ENCODE results near the gene ERF. TPM values are rescaled to one million over a fixed set of nuclear protein-coding genes. Genes with fewer than 3 reads are reported as not detected.
A peak's percentile ranks its signal among the peaks of the same experiment; 100 is the strongest.

ERF gene
- polyA plus RNA-seq, 1 of the 3 experiments (the other 2 are of a cell fraction) = 89.6 TPM

DNA sequence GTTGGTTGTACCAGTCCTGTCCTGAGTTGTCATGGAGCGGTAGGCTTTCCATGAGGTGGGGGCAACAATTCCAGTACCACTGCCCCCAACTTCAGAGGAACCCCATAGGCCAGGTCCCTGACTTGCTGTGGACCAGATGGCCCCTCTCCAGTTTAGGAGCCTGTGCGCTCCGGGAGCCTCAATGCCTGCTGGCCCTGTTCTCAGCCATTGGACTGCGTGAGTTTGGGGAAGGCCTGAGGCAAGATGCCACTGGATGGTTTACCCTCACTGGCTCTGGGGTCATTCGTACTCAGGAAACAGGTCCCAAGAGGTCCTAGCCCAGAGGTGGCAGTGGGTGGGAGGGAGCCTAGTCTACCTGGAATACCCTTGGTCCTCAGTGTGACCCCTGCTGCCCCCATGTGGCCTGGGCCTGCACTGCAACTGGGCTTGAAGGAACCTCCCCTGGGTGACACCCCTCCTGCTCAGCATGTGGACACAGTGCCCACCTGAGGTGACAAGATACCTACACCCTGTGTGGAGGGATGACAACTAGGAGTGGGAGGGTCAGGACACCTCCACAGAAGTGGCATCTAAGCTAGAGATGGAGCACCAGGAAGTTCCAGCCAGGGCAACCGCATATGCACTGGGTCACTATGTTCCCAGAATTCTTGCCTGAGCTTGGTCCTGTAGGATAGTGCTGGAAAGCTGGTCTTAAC, 41.0 kb upstream of the ERF start (continued):
- TF ChIP-seq IRF3 (IDR thresholded peaks at IDR 0.05; ENCODE audit: low read depth, low read length) = no peak
- no peak for TF ChIP-seq MEF2A (IDR thresholded peaks at IDR 0.05; ENCODE audit: borderline replicate concordance, low read depth)
- TF ChIP-seq GABPA (IDR thresholded peaks at IDR 0.05; ENCODE audit: low read depth) = no peak

GRCh38 chr19:42295342-42295741, 40.4 kb upstream of the ERF start:
- WGBS (ENCODE audit: low lambda C conversion rate) = 72% methylated on average over 5 of the region's 5 CpGs

More at GRCh38 chr19:42295342-42295741, 40.4 kb upstream of the ERF start:
- H3K9ac ChIP-seq = no peak overlapping the region
- no peak overlapping the region for H3K4me2 ChIP-seq
- no peaks in the 10 kb centered on the region for H3K27me3 ChIP-seq (ENCODE audit: insufficient read depth)
- H4K20me1 ChIP-seq (ENCODE audit: insufficient read depth) = 0 out of 2 replicates have a peak, but pooled peaks cover 5% of the 10 kb centered on the region
- H3K79me2 ChIP-seq (ENCODE audit: insufficient read depth) = peaks cover 7% of the 10 kb centered on the region; the same call in 1 of the 2 replicates
- H3K9me2 ChIP-seq = no peaks in the 10 kb centered on the region
- CTCF ChIA-PET = interaction anchor here (0.8 to 9.5 kb wide), 12 partner anchors 8 to 49 kb away, joined by 3 to 60 read pairs (median 4); partner anchors contain the start of gene TMEM145
- no peak overlapping the region for H2AFZ ChIP-seq (ENCODE audit: low read depth)
- TF ChIP-seq FOSL2 (IDR thresholded peaks at IDR 0.05; ENCODE audit: borderline replicate concordance, low read depth) = no peak
- TF ChIP-seq, protein P1, sequence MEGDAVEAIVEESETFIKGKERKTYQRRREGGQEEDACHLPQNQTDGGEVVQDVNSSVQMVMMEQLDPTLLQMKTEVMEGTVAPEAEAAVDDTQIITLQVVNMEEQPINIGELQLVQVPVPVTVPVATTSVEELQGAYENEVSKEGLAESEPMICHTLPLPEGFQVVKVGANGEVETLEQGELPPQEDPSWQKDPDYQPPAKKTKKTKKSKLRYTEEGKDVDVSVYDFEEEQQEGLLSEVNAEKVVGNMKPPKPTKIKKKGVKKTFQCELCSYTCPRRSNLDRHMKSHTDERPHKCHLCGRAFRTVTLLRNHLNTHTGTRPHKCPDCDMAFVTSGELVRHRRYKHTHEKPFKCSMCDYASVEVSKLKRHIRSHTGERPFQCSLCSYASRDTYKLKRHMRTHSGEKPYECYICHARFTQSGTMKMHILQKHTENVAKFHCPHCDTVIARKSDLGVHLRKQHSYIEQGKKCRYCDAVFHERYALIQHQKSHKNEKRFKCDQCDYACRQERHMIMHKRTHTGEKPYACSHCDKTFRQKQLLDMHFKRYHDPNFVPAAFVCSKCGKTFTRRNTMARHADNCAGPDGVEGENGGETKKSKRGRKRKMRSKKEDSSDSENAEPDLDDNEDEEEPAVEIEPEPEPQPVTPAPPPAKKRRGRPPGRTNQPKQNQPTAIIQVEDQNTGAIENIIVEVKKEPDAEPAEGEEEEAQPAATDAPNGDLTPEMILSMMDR (IDR thresholded peaks at IDR 0.05) = no peak
- no peak for TF ChIP-seq MEF2A (IDR thresholded peaks at IDR 0.05; ENCODE audit: borderline replicate concordance, low read depth)
- no peak for TF ChIP-seq SIN3A (IDR thresholded peaks at IDR 0.05; ENCODE audit: borderline replicate concordance, low read depth, low read length)
- TF ChIP-seq JUND (IDR thresholded peaks at IDR 0.05) = no peak
- TF ChIP-seq TAF1 (IDR thresholded peaks at IDR 0.05; ENCODE audit: borderline replicate concordance, low read depth, low read length) = no peak
- TF ChIP-seq MAX (IDR thresholded peaks at IDR 0.05; ENCODE audit: low read depth) = no peak
- TF ChIP-seq TEAD4 (IDR thresholded peaks at IDR 0.05; ENCODE audit: borderline replicate concordance, insufficient read depth) = no peak
- no peak for TF ChIP-seq SMC3 (IDR thresholded peaks at IDR 0.05; ENCODE audit: low read depth, low read length)
- no peak for TF ChIP-seq USF2 (IDR thresholded peaks at IDR 0.05; ENCODE audit: borderline replicate concordance, low read depth, low read length)
- TF ChIP-seq, protein P2, sequence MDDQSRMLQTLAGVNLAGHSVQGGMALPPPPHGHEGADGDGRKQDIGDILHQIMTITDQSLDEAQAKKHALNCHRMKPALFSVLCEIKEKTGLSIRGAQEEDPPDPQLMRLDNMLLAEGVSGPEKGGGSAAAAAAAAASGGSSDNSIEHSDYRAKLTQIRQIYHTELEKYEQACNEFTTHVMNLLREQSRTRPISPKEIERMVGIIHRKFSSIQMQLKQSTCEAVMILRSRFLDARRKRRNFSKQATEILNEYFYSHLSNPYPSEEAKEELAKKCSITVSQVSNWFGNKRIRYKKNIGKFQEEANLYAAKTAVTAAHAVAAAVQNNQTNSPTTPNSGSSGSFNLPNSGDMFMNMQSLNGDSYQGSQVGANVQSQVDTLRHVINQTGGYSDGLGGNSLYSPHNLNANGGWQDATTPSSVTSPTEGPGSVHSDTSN (IDR thresholded peaks at IDR 0.05) = no peak
- TF ChIP-seq RFX5 (IDR thresholded peaks at IDR 0.05; ENCODE audit: low read length) = no peak
- TF ChIP-seq RXRA (IDR thresholded peaks at IDR 0.05; ENCODE audit: borderline replicate concordance, low read depth) = no peak
- TF ChIP-seq, protein P3, sequence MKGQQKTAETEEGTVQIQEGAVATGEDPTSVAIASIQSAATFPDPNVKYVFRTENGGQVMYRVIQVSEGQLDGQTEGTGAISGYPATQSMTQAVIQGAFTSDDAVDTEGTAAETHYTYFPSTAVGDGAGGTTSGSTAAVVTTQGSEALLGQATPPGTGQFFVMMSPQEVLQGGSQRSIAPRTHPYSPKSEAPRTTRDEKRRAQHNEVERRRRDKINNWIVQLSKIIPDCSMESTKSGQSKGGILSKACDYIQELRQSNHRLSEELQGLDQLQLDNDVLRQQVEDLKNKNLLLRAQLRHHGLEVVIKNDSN (IDR thresholded peaks at IDR 0.05; ENCODE audit: borderline replicate concordance, low read depth) = no peak
- no peak for TF ChIP-seq REST (IDR thresholded peaks at IDR 0.05; ENCODE audit: low read depth, low read length)
- no peak for TF ChIP-seq POLR2AphosphoS5 (IDR thresholded peaks at IDR 0.05; ENCODE audit: low read depth, low read length)
- no peak for TF ChIP-seq CHD2 (IDR thresholded peaks at IDR 0.05; ENCODE audit: low read length, partially characterized antibody)
- H3K4me3 ChIP-seq (ENCODE audit: low read depth in 2 of 2, low read length in 1 of 2) = no peak overlapping the region
- POLR2A ChIA-PET = interaction anchor here (1.1 kb wide), 1 partner anchor 11 kb away, joined by 4 read pairs; no protein-coding TSS in a partner anchor
- 0 out of 4 replicates have a peak overlapping the region, but pooled peaks of 1 of the 2 experiments have one; percentile 4 for H3K27ac ChIP-seq (ENCODE audit: low read depth in 2 of 2, low read length in 1 of 2)
- DNase-seq = no peak
- H3K36me3 ChIP-seq (replicated peaks in 1 of 2; ENCODE audit: control insufficient read depth in 1 of 2, insufficient read depth in 2 of 2, low read length in 1 of 2) = peaks cover 29 to 53% of the 10 kb centered on the region in 2 experiments
- H3F3A ChIP-seq (replicated peaks; ENCODE audit: insufficient read depth) = peaks cover 27% of the 10 kb centered on the region
- H3K4me1 ChIP-seq (ENCODE audit: control insufficient read depth in 1 of 2, insufficient read depth in 2 of 2, low read depth in 1 of 2, low read length in 1 of 2) = no peaks in the 10 kb centered on the region; a peak in 1 of 4 replicates
- H3K9me3 ChIP-seq = no peaks in the 10 kb centered on the region

All from SK-N-SH (cell line).